Measurements from ENCODE around the gene PLAAT4. TPM values are rescaled to one million over a fixed set of nuclear protein-coding genes. Genes with fewer than 3 reads are reported as not detected.

PLAAT4 gene
- total and polyA plus RNA-seq, 12 donors: 3.3 to 565 (median 9.0) TPM

GRCh38 chr11:63493127-63493526, 43.5 kb upstream of the PLAAT4 start:
- Histone ChIP-seq H3K4me3 (no peak overlapping the region), H3K36me3 (no peaks in the 10 kb centered on the region), H3K27ac (no peak overlapping the region), H3K27me3 (peaks cover 0 to 17% (median 0%) of the 10 kb centered on the region in 7 donors), H3K9me3 (peaks cover 0 to under 1% (median 0%) of the 10 kb centered on the region in 11 donors), H3K4me1 (peaks cover 0 to 30% (median 21%) of the 10 kb centered on the region in 9 donors)
- intact Hi-C loops (cut with DNase I): loop anchor here in 1 of 10 donors (5.0 kb wide), 1 partner anchor 129 kb away; no protein-coding TSS in a partner anchor
- no peak for TF ChIP-seq CTCF (IDR thresholded peaks at IDR 0.05)
- ATAC-seq (no peak), DNase-seq (no peak)
- WGBS, 2 donors: 94 to 97% methylated on average over 1 of the region's 1 CpG

GRCh38 chr11:63494975-63495374, 41.6 kb upstream of the PLAAT4 start:
- Histone ChIP-seq H3K4me3 (no peak overlapping the region), H3K27me3 (peaks cover 0 to 17% (median 2%) of the 10 kb centered on the region in 7 donors), H3K27ac (no peak overlapping the region), H3K9me3 (peaks cover 0 to 15% (median 3%) of the 10 kb centered on the region in 11 donors), H3K4me1 (peaks cover 0 to 22% (median 16%) of the 10 kb centered on the region in 9 donors), H3K36me3 (no peaks in the 10 kb centered on the region)
- 91 to 93% methylated on average over 6 of the region's 6 CpGs for WGBS, 2 donors
- intact Hi-C loops (cut with DNase I): loop anchor here in 1 of 10 donors (5.0 kb wide), 1 partner anchor 127 kb away; no protein-coding TSS in a partner anchor
- ATAC-seq (no peak), DNase-seq (no peak)
- no peak for TF ChIP-seq CTCF (IDR thresholded peaks at IDR 0.05)

GRCh38 chr11:63499874-63500273, 36.7 kb upstream of the PLAAT4 start:
- H3K4me3 ChIP-seq: no peak overlapping the region
- 84 to 93% methylated on average over 4 of the region's 4 CpGs for WGBS, 2 donors
- H3K9me3 ChIP-seq: peaks cover 0 to 29% (median 6%) of the 10 kb centered on the region in 11 donors
- intact Hi-C loops (cut with DNase I): no loop called here
- peaks cover 0 to 27% (median 2%) of the 10 kb centered on the region in 9 donors for H3K4me1 ChIP-seq
- H3K27me3 ChIP-seq: peaks cover 0 to 2% (median 0%) of the 10 kb centered on the region in 7 donors
- no peak for DNase-seq
- no peak overlapping the region for H3K27ac ChIP-seq
- no peak for TF ChIP-seq CTCF (IDR thresholded peaks at IDR 0.05)
- ATAC-seq: no peak
- no peaks in the 10 kb centered on the region for H3K36me3 ChIP-seq

- Histone ChIP-seq H3K4me1 (peaks cover 0 to 40% (median 11%) of the 10 kb centered on the region in 9 donors), H3K27me3 (peaks cover 0 to 2% (median 0%) of the 10 kb centered on the region in 7 donors), H3K9me3 (peaks cover 0 to 29% (median 6%) of the 10 kb centered on the region in 11 donors), H3K36me3 (no peaks in the 10 kb centered on the region), H3K27ac (no peak overlapping the region), H3K4me3 (no peak overlapping the region)
- 23 to 27% methylated on average over 1 of the region's 1 CpG for WGBS, 2 donors
- DNase-seq (no peak), ATAC-seq (no peak)
- no peak for TF ChIP-seq CTCF (IDR thresholded peaks at IDR 0.05)
- intact Hi-C loops (cut with DNase I): no loop called here
Observed at GRCh38 chr11:63501236-63501635, 35.4 kb upstream of the PLAAT4 start.
